Mononuclear cell (primary cell): ENCODE measurements around the gene FAM216A. TPM values are rescaled to one million over a fixed set of nuclear protein-coding genes. Genes with fewer than 3 reads are reported as not detected.

Source experiments
- total RNA-seq: library from RNA; depleted of rRNA; stranded (reverse); fragments of >200 nt; gene quantifications from one replicate; pipeline ENCODE4 v1.2.3, GENCODE V29; 2012

FAM216A gene
- total RNA-seq, 1 donor: 9.0 TPM

Other genes with a start within 250 kb of the FAM216A start
- 71.7 TPM for gene ATP2A2, start 187.6 kb upstream of the FAM216A start, total RNA-seq
- gene ANAPC7, start 65.1 kb upstream of the FAM216A start, total RNA-seq: 16.2 TPM
- gene ARPC3, start 18.5 kb upstream of the FAM216A start, total RNA-seq: 635 TPM
- gene GPN3, start 588 bp upstream of the FAM216A start, total RNA-seq: 3.6 TPM
- 46.0 TPM for gene VPS29, start 33.3 kb downstream of the FAM216A start, total RNA-seq
- gene RAD9B, start 33.5 kb downstream of the FAM216A start, total RNA-seq: 0.94 TPM
- 56.8 TPM for gene PPTC7, start 114.5 kb downstream of the FAM216A start, total RNA-seq
- 7.9 TPM for gene TCTN1, start 145.3 kb downstream of the FAM216A start, total RNA-seq
- gene HVCN1, start 220.3 kb downstream of the FAM216A start, total RNA-seq: 18.5 TPM